Transverse colon (tissue), 4 donors: Measurements from ENCODE around the gene MYH14. TPM values are rescaled to one million over a fixed set of nuclear protein-coding genes. Genes with fewer than 3 reads are reported as not detected.

Experiments used
- DNase-seq: peaks from one replicate; pipeline ENCODE4 v3.0.0-alpha.2; 2019
- H3K27ac ChIP-seq, 4 donors: fragments of 200-600 bp; sonication (generic); 2 replicates each; pipeline ENCODE4 v1.5.1; 2016 to 2018; ENCODE audit warnings: inconsistent platforms in 4 of 4
- H3K27me3 ChIP-seq: fragments of 200-600 bp; sonication (generic); 2 replicates; pipeline ENCODE4 v1.5.1; 2017; ENCODE audit warnings: inconsistent platforms
- H3K36me3 ChIP-seq, 4 donors: fragments of 200-600 bp; sonication (generic); 2 replicates each; pipeline ENCODE4 v1.5.1; 2017 to 2019; ENCODE audit warnings: inconsistent platforms in 4 of 4
- H3K4me1 ChIP-seq, 4 donors: fragments of 200-600 bp; sonication (generic); 2 replicates each; pipeline ENCODE4 v1.5.1; 2017 to 2020; ENCODE audit warnings: inconsistent platforms in 4 of 4
- H3K4me3 ChIP-seq, 4 donors: fragments of 200-600 bp; sonication (generic); 1 replicate in 1 of 4; 2 replicates in 3 of 4; pipeline versions ENCODE4 v1.5.1 to v1.6.1; 2017 to 2019; ENCODE audit warnings: inconsistent platforms in 4 of 4
- H3K9me3 ChIP-seq, 2 donors: fragments of 200-600 bp; sonication (generic); 2 replicates each; pipeline ENCODE4 v1.5.1; 2017 to 2019; ENCODE audit warnings: inconsistent platforms in 2 of 2
- CTCF ChIP-seq, 5 experiments: fragments of 200-600 bp in 3 of 5; fragments of 450-650 bp in 2 of 5; sonication (generic) in 3 of 5; IDR thresholded peaks; 1 replicate in 2 of 5; 2 replicates in 3 of 5; pipeline ENCODE4 v1.5.1; 2016 to 2017; ENCODE audit warnings: antibody characterized with exemption in 5 of 5, inconsistent platforms in 3 of 5, mild to moderate bottlenecking in 2 of 5, moderate library complexity in 1 of 5
- EP300 ChIP-seq: sonication (generic); formaldehyde crosslinking; IDR thresholded peaks from one replicate; pipeline ENCODE4 v1.6.1; 2017; ENCODE audit warnings: antibody characterized with exemption, low read depth
- POLR2A ChIP-seq: fragments of 450-650 bp; IDR thresholded peaks from one replicate; pipeline ENCODE4 v1.6.1; 2016; ENCODE audit warnings: antibody characterized with exemption, mild to moderate bottlenecking, moderate library complexity
- POLR2AphosphoS5 ChIP-seq, 3 donors: sonication (generic); formaldehyde crosslinking; IDR thresholded peaks; one replicate each; pipeline ENCODE4 v1.6.1; 2016; ENCODE audit warnings: antibody characterized with exemption in 3 of 3
- WGBS, 2 donors: methylation state at CpG; one replicate each; pipeline ENCODE4 v1.1.5; 2018; ENCODE audit warnings: low coverage in 1 of 2; 5-methylcytosine and 5-hydroxymethylcytosine counted together
- in situ Hi-C, 4 donors: fragments of 200-750 bp; cut with MboI; loops; one replicate each; pipeline versions ENCODE4 v1.15.0 to v1.15.1; 2017; ENCODE audit warnings: low sequenced_read_pairs in 3 of 4, low pct_ligation_motif_present in 1 of 4, low pct_unique_long_range_greater_than_20kb in 1 of 4
- intact Hi-C: fragments of 100-400 bp; cut with DNase I; formaldehyde crosslinking; loops from one replicate; pipeline ENCODE4 v1.15.1; 2023; ENCODE audit warnings: low total_unique reads
- total RNA-seq, 4 donors: library from RNA; depleted of rRNA; stranded (reverse); fragments of >200 nt; gene quantifications; one replicate each; pipeline ENCODE4 v1.1.0, GENCODE V29; 2016

The MYH14 gene
- total RNA-seq, 4 donors from 2014 or later, result 321 to 814 (median 393) TPM

GRCh38 chr19:50173127-50173526, 30.3 kb upstream of the MYH14 start:
- DNase-seq, result peak; percentile 81
- in situ Hi-C loops, result loop anchor here in 1 of 4 donors (25.0 kb wide), 1 partner anchor 89 kb away; no protein-coding TSS in a partner anchor
- WGBS, 2 donors, result 45% methylated on average over 8 of the region's 8 CpGs; no CpG with 5 or more reads in 1 of the 2 donors
- no peaks in the 10 kb centered on the region for H3K36me3 ChIP-seq
- H3K4me3 ChIP-seq, result peak overlapping the region in 1 of 4 donors; percentile 3
- intact Hi-C loops, result no loop called here
- no peaks in the 10 kb centered on the region for H3K27me3 ChIP-seq
- peak overlapping the region; percentile 69 to 83 (median 76) for H3K27ac ChIP-seq
- H3K4me1 ChIP-seq, result peaks cover 3 to 40% (median 10%) of the 10 kb centered on the region in 4 donors
- H3K9me3 ChIP-seq, result no peaks in the 10 kb centered on the region
- peak in 1 of 3 donors; percentile 57 for TF ChIP-seq POLR2AphosphoS5 (IDR thresholded peaks at IDR 0.05)
- peak; percentile 34 for TF ChIP-seq POLR2A
- TF ChIP-seq EP300, result no peak
- no peak for TF ChIP-seq CTCF (IDR thresholded peaks at IDR 0.05)

- in situ Hi-C loops (loop anchor here in 1 of 4 donors (25.0 kb wide), 1 partner anchor 88 kb away; no protein-coding TSS in a partner anchor), intact Hi-C loops (no loop called here)
- no peaks in the 10 kb centered on the region for H3K36me3 ChIP-seq
- H3K4me1 ChIP-seq, result peaks cover 5 to 34% (median 8%) of the 10 kb centered on the region in 4 donors
- TF ChIP-seq EP300 (no peak), POLR2A (no peak), CTCF (IDR thresholded peaks at IDR 0.05) (no peak), POLR2AphosphoS5 (IDR thresholded peaks at IDR 0.05) (no peak)
- no peak overlapping the region for H3K27ac ChIP-seq
- no peak overlapping the region for H3K4me3 ChIP-seq
- no peaks in the 10 kb centered on the region for H3K27me3 ChIP-seq
- WGBS, 2 donors, result 67 to 70% methylated on average over 1 to 5 of the region's 5 CpGs
- no peak for DNase-seq
- no peaks in the 10 kb centered on the region for H3K9me3 ChIP-seq
Measured at GRCh38 chr19:50174100-50174793, 29.2 kb upstream of the MYH14 start.

GRCh38 chr19:50175924-50176323, 27.5 kb upstream of the MYH14 start:
- Histone ChIP-seq H3K36me3 (no peaks in the 10 kb centered on the region), H3K4me1 (peaks cover 5 to 33% (median 10%) of the 10 kb centered on the region in 4 donors), H3K27ac (no peak overlapping the region), H3K9me3 (no peaks in the 10 kb centered on the region), H3K4me3 (no peak overlapping the region), H3K27me3 (no peaks in the 10 kb centered on the region)
- 80 to 90% methylated on average over 1 to 10 of the region's 10 CpGs for WGBS, 2 donors
- in situ Hi-C loops, result no loop called here
- DNase-seq, result no peak
- TF ChIP-seq POLR2AphosphoS5 (IDR thresholded peaks at IDR 0.05) (no peak), EP300 (no peak)
- intact Hi-C loops, result no loop called here

GRCh38 chr19:50176775-50177174, 26.6 kb upstream of the MYH14 start:
- Histone ChIP-seq H3K9me3 (no peaks in the 10 kb centered on the region), H3K27ac (peak overlapping the region in 2 of 4 donors; percentile 9 to 27), H3K27me3 (no peaks in the 10 kb centered on the region), H3K4me3 (no peak overlapping the region), H3K36me3 (no peaks in the 10 kb centered on the region), H3K4me1 (peaks cover 5 to 33% (median 10%) of the 10 kb centered on the region in 4 donors)
- in situ Hi-C loops, result no loop called here
- intact Hi-C loops, result no loop called here
- no peak for DNase-seq
- 41 to 53% methylated on average over 6 to 9 of the region's 9 CpGs for WGBS, 2 donors
- TF ChIP-seq EP300 (no peak), POLR2AphosphoS5 (IDR thresholded peaks at IDR 0.05) (no peak), CTCF (IDR thresholded peaks at IDR 0.05) (no peak), POLR2A (no peak)
